Liver (tissue), 9 donors: ENCODE measurements around the gene NDUFB2. TPM values are rescaled to one million over a fixed set of nuclear protein-coding genes. Genes with fewer than 3 reads are reported as not detected.

Experiments
- DNase-seq: peaks from one replicate; pipeline ENCODE4 v3.0.0-alpha.2; 2017; ENCODE audit warnings: low spot score
- H3K27ac ChIP-seq, 2 donors: one replicate each; pipeline ENCODE4 v1.7.0; 2013; ENCODE audit warnings: inconsistent platforms in 2 of 2, low read length in 2 of 2, control low read depth in 1 of 2, low read depth in 1 of 2, mild to moderate bottlenecking in 1 of 2
- H3K27me3 ChIP-seq, 4 donors: one replicate each; pipeline versions ENCODE4 v1.6.1 to v1.7.0; 2013; ENCODE audit warnings: low read length in 3 of 4, inconsistent platforms in 1 of 4, mild to moderate bottlenecking in 1 of 4, moderate library complexity in 1 of 4; ENCODE audit not compliant: control insufficient read depth in 4 of 4, insufficient read depth in 4 of 4
- H3K36me3 ChIP-seq, 4 donors: one replicate each; pipeline versions ENCODE4 v1.6.1 to v1.7.0; 2013; ENCODE audit warnings: low read length in 3 of 4, mild to moderate bottlenecking in 3 of 4, low read depth in 1 of 4, moderate library complexity in 1 of 4; ENCODE audit not compliant: control insufficient read depth in 4 of 4, insufficient read depth in 3 of 4
- H3K4me1 ChIP-seq, 4 donors: one replicate each; pipeline versions ENCODE4 v1.6.1 to v1.7.0; 2013; ENCODE audit warnings: low read length in 3 of 4, mild to moderate bottlenecking in 3 of 4, moderate library complexity in 1 of 4; ENCODE audit not compliant: control insufficient read depth in 4 of 4, insufficient read depth in 4 of 4
- H3K4me3 ChIP-seq, 3 donors: one replicate each; pipeline versions ENCODE4 v1.6.1 to v1.7.0; 2013; ENCODE audit warnings: low read length in 3 of 3, control low read depth in 1 of 3, low read depth in 1 of 3, mild to moderate bottlenecking in 1 of 3
- H3K9ac ChIP-seq, 2 donors: one replicate each; pipeline ENCODE4 v1.7.0; 2013; ENCODE audit warnings: low read length in 2 of 2, mild to moderate bottlenecking in 2 of 2, moderate library complexity in 2 of 2, control low read depth in 1 of 2, low read depth in 1 of 2
- H3K9me3 ChIP-seq, 4 donors: one replicate each; pipeline versions ENCODE4 v1.6.1 to v1.7.0; 2013; ENCODE audit warnings: low read length in 3 of 4; ENCODE audit not compliant: control insufficient read depth in 4 of 4
- FOXA2 ChIP-seq: IDR thresholded peaks from 2 replicates; pipeline ENCODE4 v1.6.1; 2016; ENCODE audit warnings: antibody characterized with exemption
- HNF4A ChIP-seq, 2 donors: conservative IDR thresholded peaks; 2 replicates each; pipeline ENCODE4 v1.6.1; 2016; ENCODE audit warnings: antibody characterized with exemption in 2 of 2, mild to moderate bottlenecking in 2 of 2
- HNF4G ChIP-seq: IDR thresholded peaks from 2 replicates; pipeline ENCODE4 v1.6.1; 2016; ENCODE audit warnings: antibody characterized with exemption
- JUND ChIP-seq, 2 donors: IDR thresholded peaks; 2 replicates each; pipeline ENCODE4 v1.6.1; 2016; ENCODE audit warnings: antibody characterized with exemption in 2 of 2
- NR2F2 ChIP-seq: IDR thresholded peaks from 2 replicates; pipeline ENCODE4 v1.6.1; 2016; ENCODE audit warnings: antibody characterized with exemption
- RAD21 ChIP-seq, 2 donors: IDR thresholded peaks; 2 replicates each; pipeline ENCODE4 v1.6.1; 2016; ENCODE audit warnings: antibody characterized with exemption in 2 of 2, mild to moderate bottlenecking in 2 of 2
- REST ChIP-seq: IDR thresholded peaks from 2 replicates; pipeline ENCODE4 v1.6.1; 2016; ENCODE audit warnings: antibody characterized with exemption, mild to moderate bottlenecking
- RXRA ChIP-seq, 2 donors: IDR thresholded peaks; 2 replicates each; pipeline ENCODE4 v1.6.1; 2017 to 2018; ENCODE audit warnings: antibody characterized with exemption in 2 of 2, mild to moderate bottlenecking in 1 of 2
- TAF1 ChIP-seq: conservative IDR thresholded peaks from 2 replicates; pipeline ENCODE4 v1.6.1; 2016; ENCODE audit warnings: antibody characterized with exemption, mild to moderate bottlenecking
- YY1 ChIP-seq: IDR thresholded peaks from 2 replicates; pipeline ENCODE4 v1.6.1; 2016; ENCODE audit warnings: antibody characterized with exemption, mild to moderate bottlenecking
- WGBS: extraction: QIAGEN DNeasy Blood & Tissue Kit; methylation state at CpG from one replicate; pipeline ENCODE4 v1.1.7; 2013; 5-methylcytosine and 5-hydroxymethylcytosine counted together
- polyA plus RNA-seq, 2 donors: library from polyadenylated mRNA; stranded (reverse) in 1 of 2; unstranded in 1 of 2; fragments of 200-250 nt in 1 of 2; fragments of >200 nt in 1 of 2; fragmentation: Nextera tagmentation in 1 of 2; extraction: Ambion mirVana in 1 of 2; gene quantifications; one replicate each; pipeline versions ENCODE4 v1.2.1 to v1.2.3, GENCODE V29; 2013 to 2015
- total RNA-seq, 2 donors: library from RNA; depleted of rRNA; stranded (reverse); fragments of >200 nt; gene quantifications; one replicate each; pipeline ENCODE4 v1.2.3, GENCODE V29; 2014
- TF ChIP-seq, protein P1 (sequence below): IDR thresholded peaks from 2 replicates; pipeline ENCODE4 v1.6.1; 2016; ENCODE audit warnings: antibody characterized with exemption
- TF ChIP-seq, protein P2 (sequence below): fragments of 150-350 bp; IDR thresholded peaks from 2 replicates; pipeline ENCODE4 v1.5.1; 2017; ENCODE audit warnings: improper control_type of control experiment, low read depth, low read length; ENCODE audit not compliant: missing input control
- TF ChIP-seq, protein P3 (sequence below): IDR thresholded peaks from 2 replicates; pipeline ENCODE4 v1.6.1; 2016; ENCODE audit warnings: antibody characterized with exemption
- TF ChIP-seq, protein P4 (sequence below): IDR thresholded peaks from 2 replicates; pipeline ENCODE4 v1.6.1; 2016; ENCODE audit warnings: antibody characterized with exemption
- donor health status: healthy.
- donor health status: healthy.
- donor health status: healthy.
- donor health status: healthy.
- donor health status: healthy.

NDUFB2 gene
- total and polyA plus RNA-seq, 4 donors: 60.4 to 435 (median 150) TPM

GRCh38 chr7:140678081-140678815 is 18.3 kb upstream of the NDUFB2 start:
- DNase-seq: no peak

More at GRCh38 chr7:140678081-140678815, 18.3 kb upstream of the NDUFB2 start:
- 97% methylated on average over 20 of the region's 20 CpGs for WGBS
- Histone ChIP-seq H3K36me3 (peaks cover 0 to 13% (median 6%) of the 10 kb centered on the region in 4 donors), H3K9ac (no peak overlapping the region), H3K27me3 (no peaks in the 10 kb centered on the region), H3K4me3 (no peak overlapping the region), H3K4me1 (peaks cover 2 to 19% (median 11%) of the 10 kb centered on the region in 4 donors), H3K27ac (no peak overlapping the region), H3K9me3 (no peaks in the 10 kb centered on the region)
- TF ChIP-seq JUND (IDR thresholded peaks at IDR 0.05) (no peak), YY1 (no peak), NR2F2 (no peak), HNF4G (no peak), RXRA (IDR thresholded peaks at IDR 0.05) (no peak), RAD21 (IDR thresholded peaks at IDR 0.05) (no peak), REST (no peak), FOXA2 (no peak), TAF1 (no peak), HNF4A (conservative IDR thresholded peaks at IDR 0.05) (no peak)
- TF ChIP-seq, protein P1, sequence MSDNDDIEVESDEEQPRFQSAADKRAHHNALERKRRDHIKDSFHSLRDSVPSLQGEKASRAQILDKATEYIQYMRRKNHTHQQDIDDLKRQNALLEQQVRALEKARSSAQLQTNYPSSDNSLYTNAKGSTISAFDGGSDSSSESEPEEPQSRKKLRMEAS: no peak
- TF ChIP-seq, protein P2, sequence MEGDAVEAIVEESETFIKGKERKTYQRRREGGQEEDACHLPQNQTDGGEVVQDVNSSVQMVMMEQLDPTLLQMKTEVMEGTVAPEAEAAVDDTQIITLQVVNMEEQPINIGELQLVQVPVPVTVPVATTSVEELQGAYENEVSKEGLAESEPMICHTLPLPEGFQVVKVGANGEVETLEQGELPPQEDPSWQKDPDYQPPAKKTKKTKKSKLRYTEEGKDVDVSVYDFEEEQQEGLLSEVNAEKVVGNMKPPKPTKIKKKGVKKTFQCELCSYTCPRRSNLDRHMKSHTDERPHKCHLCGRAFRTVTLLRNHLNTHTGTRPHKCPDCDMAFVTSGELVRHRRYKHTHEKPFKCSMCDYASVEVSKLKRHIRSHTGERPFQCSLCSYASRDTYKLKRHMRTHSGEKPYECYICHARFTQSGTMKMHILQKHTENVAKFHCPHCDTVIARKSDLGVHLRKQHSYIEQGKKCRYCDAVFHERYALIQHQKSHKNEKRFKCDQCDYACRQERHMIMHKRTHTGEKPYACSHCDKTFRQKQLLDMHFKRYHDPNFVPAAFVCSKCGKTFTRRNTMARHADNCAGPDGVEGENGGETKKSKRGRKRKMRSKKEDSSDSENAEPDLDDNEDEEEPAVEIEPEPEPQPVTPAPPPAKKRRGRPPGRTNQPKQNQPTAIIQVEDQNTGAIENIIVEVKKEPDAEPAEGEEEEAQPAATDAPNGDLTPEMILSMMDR: no peak
- TF ChIP-seq, protein P3, sequence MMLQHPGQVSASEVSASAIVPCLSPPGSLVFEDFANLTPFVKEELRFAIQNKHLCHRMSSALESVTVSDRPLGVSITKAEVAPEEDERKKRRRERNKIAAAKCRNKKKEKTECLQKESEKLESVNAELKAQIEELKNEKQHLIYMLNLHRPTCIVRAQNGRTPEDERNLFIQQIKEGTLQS: no peak
- TF ChIP-seq, protein P4, sequence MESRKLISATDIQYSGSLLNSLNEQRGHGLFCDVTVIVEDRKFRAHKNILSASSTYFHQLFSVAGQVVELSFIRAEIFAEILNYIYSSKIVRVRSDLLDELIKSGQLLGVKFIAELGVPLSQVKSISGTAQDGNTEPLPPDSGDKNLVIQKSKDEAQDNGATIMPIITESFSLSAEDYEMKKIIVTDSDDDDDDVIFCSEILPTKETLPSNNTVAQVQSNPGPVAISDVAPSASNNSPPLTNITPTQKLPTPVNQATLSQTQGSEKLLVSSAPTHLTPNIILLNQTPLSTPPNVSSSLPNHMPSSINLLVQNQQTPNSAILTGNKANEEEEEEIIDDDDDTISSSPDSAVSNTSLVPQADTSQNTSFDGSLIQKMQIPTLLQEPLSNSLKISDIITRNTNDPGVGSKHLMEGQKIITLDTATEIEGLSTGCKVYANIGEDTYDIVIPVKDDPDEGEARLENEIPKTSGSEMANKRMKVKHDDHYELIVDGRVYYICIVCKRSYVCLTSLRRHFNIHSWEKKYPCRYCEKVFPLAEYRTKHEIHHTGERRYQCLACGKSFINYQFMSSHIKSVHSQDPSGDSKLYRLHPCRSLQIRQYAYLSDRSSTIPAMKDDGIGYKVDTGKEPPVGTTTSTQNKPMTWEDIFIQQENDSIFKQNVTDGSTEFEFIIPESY: no peak
